Esophagus muscularis mucosa (tissue), 3 donors: ENCODE data around the gene IFT43.

Source experiments
- CTCF ChIP-seq, 3 experiments: fragments of 200-600 bp in 2 of 3; fragments of 450-650 bp in 1 of 3; sonication (generic) in 2 of 3; IDR thresholded peaks; one replicate each; pipeline ENCODE4 v1.5.1; 2017 to 2019; ENCODE audit warnings: antibody characterized with exemption in 3 of 3, mild to moderate bottlenecking in 2 of 3, moderate library complexity in 1 of 3
- POLR2A ChIP-seq: fragments of 450-650 bp; IDR thresholded peaks from one replicate; pipeline ENCODE4 v1.6.1; 2017; ENCODE audit warnings: antibody characterized with exemption, moderate library complexity, mild to moderate bottlenecking, low read depth

DNA sequence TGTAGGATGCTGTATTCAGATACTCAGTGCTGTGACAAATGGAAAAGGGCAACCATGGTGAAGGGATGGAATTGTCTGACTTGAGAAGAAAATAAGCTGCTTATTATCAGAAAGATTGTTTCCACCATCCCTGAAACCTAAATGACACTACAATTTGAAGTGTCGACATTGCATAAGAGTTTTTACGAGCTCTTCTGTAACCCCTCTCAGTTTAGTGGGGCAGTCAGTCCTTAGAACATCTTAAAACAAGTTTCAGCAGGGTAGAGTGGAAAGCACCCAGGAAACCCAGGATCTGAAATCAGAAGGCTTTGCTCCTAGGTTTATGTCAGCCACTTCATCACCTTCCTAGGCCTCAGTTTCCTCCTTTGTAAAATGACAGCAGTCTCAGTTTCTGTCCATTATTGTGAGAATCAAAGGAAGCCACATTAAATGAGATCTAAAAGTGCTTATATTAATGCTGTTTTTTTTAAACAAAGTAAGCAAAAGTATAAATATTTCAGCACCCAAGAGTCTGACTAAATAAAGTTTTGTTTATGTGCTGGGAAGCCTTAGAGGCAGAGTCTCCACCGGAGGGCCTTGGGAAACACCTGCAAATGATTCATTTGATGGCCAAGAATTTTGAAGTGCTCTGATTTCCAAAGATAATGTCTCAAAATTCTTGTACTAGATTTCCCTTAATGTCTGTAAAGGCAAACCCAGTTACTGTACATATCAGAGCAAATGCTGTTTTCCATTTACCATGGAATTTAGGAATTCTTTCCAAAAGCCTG is 1.8 kb downstream of the IFT43 start:
- TF ChIP-seq CTCF (IDR thresholded peaks at IDR 0.05) = no peak
- no peak for TF ChIP-seq POLR2A
